Osteoblast (primary cell): ENCODE results near the gene ROBO4. TPM values are rescaled to one million over a fixed set of nuclear protein-coding genes. Genes with fewer than 3 reads are reported as not detected.

ENCODE experiments used
- DNase-seq: peaks from one replicate; pipeline ENCODE4 v3.0.0; 2011; ENCODE audit warnings: low spot score, mixed read lengths; ENCODE audit not compliant: insufficient read length; ENCODE audit errors: missing footprints
- H2AFZ ChIP-seq: 2 replicates; pipeline ENCODE4 v1.6.0; 2011; ENCODE audit warnings: mild to moderate bottlenecking, low read length
- H3K27ac ChIP-seq: 2 replicates; pipeline ENCODE4 v1.5.1; 2011; ENCODE audit warnings: mild to moderate bottlenecking, low read depth, low read length, moderate library complexity
- H3K27me3 ChIP-seq: 2 replicates; pipeline ENCODE4 v1.6.0; 2012; ENCODE audit warnings: mild to moderate bottlenecking, control low read depth, inconsistent platforms, low read length, moderate library complexity; ENCODE audit not compliant: insufficient read depth
- H3K36me3 ChIP-seq: 2 replicates; pipeline ENCODE4 v1.5.1; 2011; ENCODE audit warnings: mild to moderate bottlenecking, low read length, control low read depth, moderate library complexity; ENCODE audit not compliant: insufficient read depth
- H3K4me1 ChIP-seq: 2 replicates; pipeline ENCODE4 v1.5.1; 2011; ENCODE audit warnings: mild to moderate bottlenecking, low read length, control low read depth, moderate library complexity; ENCODE audit not compliant: insufficient read depth
- H3K4me2 ChIP-seq: 2 replicates; pipeline ENCODE4 v1.6.0; 2011; ENCODE audit warnings: mild to moderate bottlenecking, low read length; ENCODE audit not compliant: insufficient read depth
- H3K4me3 ChIP-seq: fragments of 200-600 bp; sonication (generic); 3 replicates; pipeline ENCODE4 v1.5.1; 2012; ENCODE audit warnings: mild to moderate bottlenecking, low read length, inconsistent platforms; ENCODE audit not compliant: insufficient read depth
- H3K79me2 ChIP-seq: 2 replicates; pipeline ENCODE4 v1.6.0; 2012; ENCODE audit warnings: mild to moderate bottlenecking, low read length, control low read depth, inconsistent platforms; ENCODE audit not compliant: insufficient read depth
- H3K9me3 ChIP-seq: 2 replicates; pipeline ENCODE4 v1.5.1; 2011; ENCODE audit warnings: low read depth, low read length, control low read depth
- H4K20me1 ChIP-seq: 2 replicates; pipeline ENCODE4 v1.6.0; 2012; ENCODE audit warnings: mild to moderate bottlenecking, low read length, control low read depth; ENCODE audit not compliant: insufficient read depth
- CTCF ChIP-seq: IDR thresholded peaks from 2 replicates; pipeline ENCODE4 v1.5.1; 2011; ENCODE audit warnings: mild to moderate bottlenecking, low read depth, low read length, moderate library complexity; ENCODE audit errors: extremely low read depth
- total RNA-seq: library from RNA; depleted of rRNA; stranded (reverse); fragments of >200 nt; gene quantifications from 2 replicates; pipeline ENCODE4 v1.2.3, GENCODE V29; 2012

Gene ROBO4
- total RNA-seq, 1 donor, result 0.36 TPM

GRCh38 chr11:124902616-124903015 is 5.0 kb upstream of the ROBO4 start:
- Histone ChIP-seq H3K9me3 (no peaks in the 10 kb centered on the region), H4K20me1 (no peaks in the 10 kb centered on the region), H3K27me3 (no peaks in the 10 kb centered on the region), H3K4me3 (no peak overlapping the region), H3K36me3 (no peaks in the 10 kb centered on the region), H3K27ac (no peak overlapping the region), H3K4me1 (peaks cover 36% of the 10 kb centered on the region), H2AFZ (no peak overlapping the region), H3K79me2 (no peaks in the 10 kb centered on the region), H3K4me2 (no peak overlapping the region)
- DNase-seq, result no peak
- TF ChIP-seq CTCF, result no peak

- H3K27ac ChIP-seq, result peak overlapping the region; percentile 83
- H3K4me2 ChIP-seq, result peak overlapping the region; percentile 66
- DNase-seq, result peak; percentile 96
- H3K79me2 ChIP-seq, result no peaks in the 10 kb centered on the region
- H3K4me3 ChIP-seq, result no peak overlapping the region
- no peaks in the 10 kb centered on the region for H3K36me3 ChIP-seq
- no peak for TF ChIP-seq CTCF
- H3K9me3 ChIP-seq, result no peaks in the 10 kb centered on the region
- peak overlapping the region; percentile 87 for H2AFZ ChIP-seq
- H3K27me3 ChIP-seq, result no peaks in the 10 kb centered on the region
- H3K4me1 ChIP-seq, result peaks cover 45% of the 10 kb centered on the region
- no peaks in the 10 kb centered on the region for H4K20me1 ChIP-seq
Measured at GRCh38 chr11:124900464-124900863, 2.8 kb upstream of the ROBO4 start.

- H3K4me1 ChIP-seq, result peaks cover 47% of the 10 kb centered on the region
Measured at GRCh38 chr11:124899383-124900145, 1.9 kb upstream of the ROBO4 start.

More at GRCh38 chr11:124899383-124900145, 1.9 kb upstream of the ROBO4 start:
- TF ChIP-seq CTCF, result no peak
- no peaks in the 10 kb centered on the region for H3K9me3 ChIP-seq
- no peak overlapping the region for H3K4me3 ChIP-seq
- no peaks in the 10 kb centered on the region for H3K27me3 ChIP-seq
- H3K27ac ChIP-seq, result peak overlapping the region; percentile 83
- peak overlapping the region; percentile 62 for H3K4me2 ChIP-seq
- peak; percentile 56 for DNase-seq
- H3K79me2 ChIP-seq, result no peaks in the 10 kb centered on the region
- no peaks in the 10 kb centered on the region for H4K20me1 ChIP-seq
- H2AFZ ChIP-seq, result peak overlapping the region; percentile 10
- H3K36me3 ChIP-seq, result no peaks in the 10 kb centered on the region
